Astrocyte of the cerebellum (primary cell): ENCODE data around the gene LCN10.
A peak's percentile ranks its signal among the peaks of the same experiment; 100 is the strongest.
"Not testable (repeated sequence)": the region's sequence is repeated elsewhere in the genome, so short reads cannot be mapped to it uniquely, and the experiment has no call there.

ENCODE experiments used
- DNase-seq: peaks from one replicate; pipeline ENCODE4 v3.0.0-alpha.2; 2011; ENCODE audit warnings: low read depth
- H3K4me3 ChIP-seq: 2 replicates; pipeline ENCODE4 v1.5.1; 2011; ENCODE audit warnings: mild to moderate bottlenecking, low read depth, low read length, moderate library complexity
- in situ Hi-C: cut with HindIII; loops from 2 replicates; pipeline ENCODE4 v1.10.0; 2017; ENCODE audit warnings: low sequenced_read_pairs
- TF ChIP-seq, protein P1 (sequence below): IDR thresholded peaks from 2 replicates; pipeline ENCODE4 v1.5.1; 2012; ENCODE audit warnings: low read length, low read depth, moderate library complexity, mild to moderate bottlenecking; ENCODE audit errors: missing control alignments

LCN10 gene

GRCh38 chr9:136714893-136715274 lies 27.9 kb downstream of the LCN10 start:
- in situ Hi-C loops, result loop anchor here (5.0 kb wide), 1 partner anchor 52 kb away; no protein-coding TSS in a partner anchor
- H3K4me3 ChIP-seq, result no peak overlapping the region
- no peak for DNase-seq
- TF ChIP-seq, protein P1, sequence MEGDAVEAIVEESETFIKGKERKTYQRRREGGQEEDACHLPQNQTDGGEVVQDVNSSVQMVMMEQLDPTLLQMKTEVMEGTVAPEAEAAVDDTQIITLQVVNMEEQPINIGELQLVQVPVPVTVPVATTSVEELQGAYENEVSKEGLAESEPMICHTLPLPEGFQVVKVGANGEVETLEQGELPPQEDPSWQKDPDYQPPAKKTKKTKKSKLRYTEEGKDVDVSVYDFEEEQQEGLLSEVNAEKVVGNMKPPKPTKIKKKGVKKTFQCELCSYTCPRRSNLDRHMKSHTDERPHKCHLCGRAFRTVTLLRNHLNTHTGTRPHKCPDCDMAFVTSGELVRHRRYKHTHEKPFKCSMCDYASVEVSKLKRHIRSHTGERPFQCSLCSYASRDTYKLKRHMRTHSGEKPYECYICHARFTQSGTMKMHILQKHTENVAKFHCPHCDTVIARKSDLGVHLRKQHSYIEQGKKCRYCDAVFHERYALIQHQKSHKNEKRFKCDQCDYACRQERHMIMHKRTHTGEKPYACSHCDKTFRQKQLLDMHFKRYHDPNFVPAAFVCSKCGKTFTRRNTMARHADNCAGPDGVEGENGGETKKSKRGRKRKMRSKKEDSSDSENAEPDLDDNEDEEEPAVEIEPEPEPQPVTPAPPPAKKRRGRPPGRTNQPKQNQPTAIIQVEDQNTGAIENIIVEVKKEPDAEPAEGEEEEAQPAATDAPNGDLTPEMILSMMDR, result no peak

DNA sequence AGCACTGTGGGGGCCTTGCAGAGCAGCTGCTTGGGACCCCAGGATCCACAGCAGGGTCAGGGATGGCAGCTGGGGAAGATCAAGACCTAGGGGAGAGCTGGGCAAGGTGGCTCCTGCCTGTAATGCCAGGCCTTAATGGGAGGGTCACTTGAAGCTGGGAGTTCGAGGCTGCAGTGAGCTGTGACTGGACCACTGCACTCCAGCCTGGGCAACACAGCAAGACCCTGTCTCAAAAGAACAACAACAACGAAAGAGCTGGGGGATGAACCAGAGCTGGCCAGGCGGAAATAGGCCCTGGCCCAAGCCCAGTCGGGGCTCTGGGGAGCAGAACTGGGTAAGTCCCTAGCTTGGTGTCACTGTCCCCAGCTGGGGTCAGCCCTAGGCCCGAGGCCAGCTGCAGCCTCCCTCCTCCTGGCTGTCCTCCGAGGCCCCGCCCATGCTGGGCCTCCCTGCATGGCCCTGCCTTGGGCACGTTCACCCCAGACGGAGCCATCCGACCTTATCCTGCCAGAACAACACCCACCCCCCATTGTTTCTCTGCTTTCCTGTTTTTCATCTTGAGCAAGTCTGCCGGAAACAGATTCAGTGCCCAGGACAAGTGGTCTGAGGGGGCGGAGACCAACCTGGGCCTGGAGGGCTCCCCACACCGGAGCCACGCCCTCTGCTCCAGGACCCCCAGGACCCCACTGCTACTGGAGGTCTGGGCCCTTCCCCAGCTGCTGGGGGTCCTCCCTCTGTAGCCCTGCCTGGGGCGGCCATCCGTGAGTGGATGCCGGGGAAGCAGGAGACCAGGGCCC lies 28.4 kb downstream of the LCN10 start:
- H3K4me3 ChIP-seq, result no peak overlapping the region
- TF ChIP-seq, protein P1, result no peak
- in situ Hi-C loops, result loop anchor here (5.0 kb wide), 1 partner anchor 53 kb away; no protein-coding TSS in a partner anchor

DNA sequence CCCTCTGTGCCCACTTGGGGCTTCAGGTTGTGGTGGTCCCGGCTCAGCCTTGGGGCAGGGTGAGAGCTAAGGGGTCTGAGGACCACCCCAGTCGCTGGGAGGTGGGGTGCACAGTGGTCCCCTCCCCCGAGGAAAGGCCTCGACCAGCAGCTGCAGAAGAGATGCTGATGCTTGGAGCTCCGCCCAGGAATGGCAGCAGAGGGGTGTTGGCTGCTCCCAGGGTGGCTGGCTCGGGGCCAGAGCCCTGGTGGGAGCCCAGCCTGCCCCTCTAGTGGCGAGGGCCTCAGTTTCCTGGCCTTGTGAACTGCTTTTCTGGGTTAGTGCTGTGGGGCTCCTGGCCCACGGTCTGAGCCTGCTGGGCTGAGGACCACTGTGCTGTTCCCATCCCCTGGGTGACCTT lies 29.2 kb downstream of the LCN10 start:
- in situ Hi-C loops, result loop anchor here (5.0 kb wide), 1 partner anchor 54 kb away; no protein-coding TSS in a partner anchor
- DNase-seq, result no peak
- TF ChIP-seq, protein P1, result no peak
- H3K4me3 ChIP-seq, result peak overlapping the region; percentile 47

More for the DNA sequence above, 28.4 kb downstream of the LCN10 start:
- DNase-seq, result no peak

- TF ChIP-seq, protein P1, result no peak
- H3K4me3 ChIP-seq, result peak overlapping the region; percentile 47
- in situ Hi-C loops, result loop anchor here (5.0 kb wide), 1 partner anchor 54 kb away; no protein-coding TSS in a partner anchor
- no peak for DNase-seq
Observed at GRCh38 chr9:136712690-136713544, 29.8 kb downstream of the LCN10 start.

DNA sequence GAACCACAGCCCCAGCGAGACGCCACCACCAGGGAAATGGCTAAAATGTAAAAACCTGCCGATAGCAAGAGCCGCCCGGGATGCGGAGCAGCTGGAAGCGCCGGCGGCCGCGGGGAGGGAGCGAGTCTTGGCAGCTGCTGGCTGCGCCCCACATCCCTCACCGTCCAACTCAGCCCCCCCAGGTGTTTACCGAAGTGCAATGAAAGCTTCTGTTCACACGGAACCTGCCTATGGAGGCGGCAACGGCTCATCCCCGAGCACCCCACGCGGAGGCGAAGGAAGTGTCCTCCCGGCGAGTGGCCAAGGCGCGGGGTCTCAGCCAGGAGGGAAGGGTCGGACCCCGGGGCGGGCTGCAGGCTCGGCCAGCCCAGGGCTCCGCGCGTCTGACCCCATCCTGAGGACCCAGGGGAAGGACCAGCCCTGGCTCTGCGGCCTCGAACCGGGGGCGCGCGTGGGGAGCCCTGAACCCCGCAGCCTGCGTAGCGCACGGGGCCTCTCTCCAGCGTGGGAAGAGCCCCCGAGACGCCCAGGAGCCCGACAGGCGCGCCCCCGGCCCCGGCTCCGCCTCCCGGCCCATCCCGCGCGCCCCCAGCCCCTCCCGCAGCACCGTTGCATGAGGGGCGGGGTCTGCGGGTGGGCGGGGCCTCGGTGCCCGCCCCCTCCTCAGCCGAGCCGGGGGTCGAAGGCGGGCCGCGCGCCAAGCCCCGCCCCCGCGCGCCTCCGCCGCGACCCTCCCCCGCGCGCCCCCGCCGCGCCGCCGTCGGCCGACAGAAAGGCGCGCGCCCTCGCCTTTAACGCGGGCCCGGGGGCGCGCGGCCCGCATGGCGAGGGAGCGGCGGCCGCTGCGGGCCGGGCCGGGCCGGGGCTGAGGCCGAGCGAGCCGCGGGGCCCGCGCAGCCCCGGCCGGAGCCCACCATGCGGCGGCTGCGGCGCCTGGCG lies 30.7 kb downstream of the LCN10 start, which contains the start of gene DIPK1B:
Gene DIPK1B, plus strand, starts transcription at position 822 of the 939 bp plus-strand sequence. Its CDS starts 94 bp downstream, at position 916.
- H3K4me3 ChIP-seq, result peak within 1 kb of the TSS; percentile 47
- no peak for DNase-seq

GRCh38 chr9:136711219-136711648 lies 31.5 kb downstream of the LCN10 start:
- in situ Hi-C loops, result loop anchor here (5.0 kb wide), 1 partner anchor 56 kb away; no protein-coding TSS in a partner anchor
- not testable (repeated sequence) for DNase-seq

More for the DNA sequence above, 30.7 kb downstream of the LCN10 start, which contains the start of gene DIPK1B:
- in situ Hi-C loops, result loop anchor here (5.0 kb wide), 1 partner anchor 55 kb away; no protein-coding TSS in a partner anchor
- TF ChIP-seq, protein P1, result no peak

More at GRCh38 chr9:136711219-136711648, 31.5 kb downstream of the LCN10 start:
- not testable (repeated sequence) for H3K4me3 ChIP-seq
